Lower leg skin (tissue), 3 donors: ENCODE measurements around the gene AKAP6.

Experiments
- CTCF ChIP-seq, 3 donors: fragments of 450-650 bp; IDR thresholded peaks; one replicate each; pipeline ENCODE4 v1.5.1; 2016; ENCODE audit warnings: antibody characterized with exemption in 3 of 3, mild to moderate bottlenecking in 3 of 3, moderate library complexity in 2 of 3
- POLR2A ChIP-seq, 2 donors: fragments of 450-650 bp; IDR thresholded peaks; one replicate each; pipeline ENCODE4 v1.6.1; 2016 to 2017; ENCODE audit warnings: antibody characterized with exemption in 2 of 2, mild to moderate bottlenecking in 1 of 2, moderate library complexity in 1 of 2

- TF ChIP-seq POLR2A (IDR thresholded peaks at IDR 0.05) (no peak), CTCF (IDR thresholded peaks at IDR 0.05) (no peak)
Measured at GRCh38 chr14:32661216-32661615, 332.1 kb downstream of the AKAP6 start.
